Activated B cell treated with CpG ODN at 0.5 μM for 24 hours (primary cell): Measurements from ENCODE around the gene NPRL2. TPM values are rescaled to one million over a fixed set of nuclear protein-coding genes. Genes with fewer than 3 reads are reported as not detected.
"Not testable (repeated sequence)": the region's sequence is repeated elsewhere in the genome, so short reads cannot be mapped to it uniquely, and the experiment has no call there.

Source experiments
- ATAC-seq: fragments of 200-7000 bp; cut with Tn5 transposase; one replicate; pipeline ENCODE4 v1.10.0; 2021; ENCODE audit warnings: low read depth, mild to moderate bottlenecking, moderate library complexity
- CTCF ChIA-PET: fragments of 350-600 bp; sonication (Branson Sonifier 250); formaldehyde crosslinking; loops from one replicate; lab custom pipeline; 2021; ENCODE audit warnings: antibody characterized with exemption; lab: Charles Lee
- POLR2A ChIA-PET: fragments of 350-600 bp; sonication (Branson Sonifier 250); formaldehyde crosslinking; loops from one replicate; lab custom pipeline; 2021; ENCODE audit warnings: antibody characterized with exemption; lab: Charles Lee
- DNase-seq: peaks from one replicate; pipeline ENCODE4 v3.0.0; 2022
- H3K27ac Mint-ChIP-seq: one replicate; pipeline ENCODE4 v1.8.0; 2020; ENCODE audit warnings: mixed read lengths
- H3K27me3 Mint-ChIP-seq: one replicate; pipeline ENCODE4 v1.8.0; 2021; ENCODE audit warnings: mixed read lengths
- H3K36me3 Mint-ChIP-seq: one replicate; pipeline ENCODE4 v1.8.0; 2021; ENCODE audit warnings: low read depth, mixed read lengths
- H3K4me1 Mint-ChIP-seq: one replicate; pipeline ENCODE4 v1.8.0; 2021; ENCODE audit warnings: mixed read lengths
- H3K4me3 Mint-ChIP-seq: one replicate; pipeline ENCODE4 v1.8.0; 2020; ENCODE audit warnings: mild to moderate bottlenecking, mixed read lengths
- H3K9me3 Mint-ChIP-seq: one replicate; pipeline ENCODE4 v1.8.0; 2020; ENCODE audit warnings: mixed read lengths
- intact Hi-C: fragments of 100-400 bp; cut with micrococcal nuclease; formaldehyde crosslinking; loops from one replicate; pipeline ENCODE4 v1.15.1; 2024
- total RNA-seq: library from RNA; stranded (reverse); gene quantifications from 2 replicates; pipeline ENCODE4 v1.2.3, GENCODE V29; 2022
- TF ChIP-seq, protein P1 (sequence below): fragments of 200-600 bp; IDR thresholded peaks from one replicate; pipeline ENCODE4 v1.8.0; 2022; ENCODE audit warnings: antibody characterized with exemption, mild to moderate bottlenecking

The NPRL2 gene
- total RNA-seq, 1 donor from 2014 or later: 23.6 TPM

DNA sequence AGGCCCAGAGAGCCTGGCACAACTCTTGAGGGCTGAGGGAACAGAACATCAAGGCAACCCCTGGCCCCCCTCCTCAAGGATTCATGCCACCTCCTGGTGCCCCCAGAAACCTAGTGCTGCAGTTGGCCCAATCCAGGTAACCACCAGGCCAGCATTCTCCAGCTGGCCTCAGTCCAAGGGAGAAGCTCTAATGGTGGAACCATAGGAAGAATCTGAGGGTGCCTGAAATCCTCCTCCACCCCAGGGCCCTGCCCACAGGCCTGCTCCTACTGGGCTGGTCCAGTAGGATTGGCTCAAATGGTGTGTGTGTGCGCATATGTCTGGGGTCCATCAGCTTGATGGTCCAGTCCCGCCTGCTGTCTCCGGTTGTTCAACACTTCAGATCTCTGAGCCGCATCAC is 35.8 kb downstream of the NPRL2 start:
- Mint-ChIP-seq H3K4me1 (peaks cover 27% of the 10 kb centered on the region), H3K27ac (no peak overlapping the region), H3K36me3 (no peaks in the 10 kb centered on the region)

DNA sequence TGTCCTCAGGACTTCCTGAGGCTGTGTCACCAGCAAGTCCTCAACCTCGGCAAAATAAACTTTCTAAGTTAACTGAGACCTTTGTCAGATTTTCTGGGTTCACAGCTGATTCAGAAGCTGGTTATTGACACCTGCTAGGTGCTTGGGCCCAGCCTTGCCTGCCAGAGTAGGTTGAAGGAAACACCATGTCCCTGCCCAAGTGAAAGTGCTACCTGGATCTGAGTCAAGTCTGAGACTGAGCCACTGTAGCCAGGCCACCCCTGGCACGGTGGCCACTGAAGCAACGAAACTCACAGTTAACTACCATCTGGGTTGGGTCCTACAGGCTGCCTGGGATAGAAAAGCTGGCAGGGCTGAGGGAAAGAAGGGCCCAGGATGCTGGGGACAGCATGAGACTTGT is 36.2 kb downstream of the NPRL2 start:
- Mint-ChIP-seq H3K27ac (peak overlapping the region; percentile 11), H3K27me3 (no peaks in the 10 kb centered on the region), H3K4me1 (peaks cover 23% of the 10 kb centered on the region), H3K4me3 (no peak overlapping the region), H3K36me3 (no peaks in the 10 kb centered on the region), H3K9me3 (no peaks in the 10 kb centered on the region)
- ChIA-PET POLR2A (interaction anchor here (0.9 kb wide), 1 partner anchor 8 kb away, joined by 3 read pairs; no protein-coding TSS in a partner anchor), CTCF (interaction anchor here (1.1 kb wide), 1 partner anchor 15 kb away, joined by 3 read pairs; the partner anchor contains the start of genes HYAL3 and NAA80)
- intact Hi-C loops: no loop called here
- TF ChIP-seq, protein P1, sequence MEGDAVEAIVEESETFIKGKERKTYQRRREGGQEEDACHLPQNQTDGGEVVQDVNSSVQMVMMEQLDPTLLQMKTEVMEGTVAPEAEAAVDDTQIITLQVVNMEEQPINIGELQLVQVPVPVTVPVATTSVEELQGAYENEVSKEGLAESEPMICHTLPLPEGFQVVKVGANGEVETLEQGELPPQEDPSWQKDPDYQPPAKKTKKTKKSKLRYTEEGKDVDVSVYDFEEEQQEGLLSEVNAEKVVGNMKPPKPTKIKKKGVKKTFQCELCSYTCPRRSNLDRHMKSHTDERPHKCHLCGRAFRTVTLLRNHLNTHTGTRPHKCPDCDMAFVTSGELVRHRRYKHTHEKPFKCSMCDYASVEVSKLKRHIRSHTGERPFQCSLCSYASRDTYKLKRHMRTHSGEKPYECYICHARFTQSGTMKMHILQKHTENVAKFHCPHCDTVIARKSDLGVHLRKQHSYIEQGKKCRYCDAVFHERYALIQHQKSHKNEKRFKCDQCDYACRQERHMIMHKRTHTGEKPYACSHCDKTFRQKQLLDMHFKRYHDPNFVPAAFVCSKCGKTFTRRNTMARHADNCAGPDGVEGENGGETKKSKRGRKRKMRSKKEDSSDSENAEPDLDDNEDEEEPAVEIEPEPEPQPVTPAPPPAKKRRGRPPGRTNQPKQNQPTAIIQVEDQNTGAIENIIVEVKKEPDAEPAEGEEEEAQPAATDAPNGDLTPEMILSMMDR: no peak
- ATAC-seq (no peak), DNase-seq (no peak)

More for the DNA sequence above, 35.8 kb downstream of the NPRL2 start:
- H3K27me3 Mint-ChIP-seq: no peaks in the 10 kb centered on the region
- TF ChIP-seq, protein P1: no peak
- POLR2A ChIA-PET: interaction anchor here (0.9 kb wide), 1 partner anchor 9 kb away, joined by 3 read pairs; no protein-coding TSS in a partner anchor
- no peak for DNase-seq
- no peak for ATAC-seq
- CTCF ChIA-PET: interaction anchor here (1.1 kb wide), 1 partner anchor 16 kb away, joined by 3 read pairs; the partner anchor contains the start of genes HYAL3 and NAA80
- intact Hi-C loops: no loop called here
- no peaks in the 10 kb centered on the region for H3K9me3 Mint-ChIP-seq
- H3K4me3 Mint-ChIP-seq: no peak overlapping the region

DNA sequence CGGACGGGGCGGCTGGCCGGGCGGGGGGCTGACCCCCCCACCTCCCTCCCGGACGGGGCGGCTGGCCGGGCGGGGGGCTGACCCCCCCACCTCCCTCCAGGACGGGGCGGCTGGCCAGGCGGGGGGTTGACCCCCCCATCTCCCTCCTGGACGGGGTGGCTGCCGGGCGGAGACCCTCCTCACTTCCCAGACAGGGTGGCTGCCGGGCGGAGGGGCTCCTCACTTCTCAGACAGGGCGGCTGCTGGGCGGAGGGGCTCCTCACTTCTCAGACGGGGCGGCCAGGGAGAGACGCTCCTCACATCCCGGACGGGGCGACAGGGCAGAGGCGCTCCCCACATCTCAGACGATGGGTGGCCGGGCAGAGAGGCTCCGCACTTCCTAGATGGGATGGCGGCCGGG is 38.5 kb downstream of the NPRL2 start:
- H3K27ac Mint-ChIP-seq, intact Hi-C loops, H3K4me3 Mint-ChIP-seq, ATAC-seq, CTCF ChIA-PET, H3K36me3 Mint-ChIP-seq, H3K9me3 Mint-ChIP-seq, H3K27me3 Mint-ChIP-seq, POLR2A ChIA-PET, DNase-seq: not testable (repeated sequence)
- peaks cover 11% of the 10 kb centered on the region for H3K4me1 Mint-ChIP-seq

DNA sequence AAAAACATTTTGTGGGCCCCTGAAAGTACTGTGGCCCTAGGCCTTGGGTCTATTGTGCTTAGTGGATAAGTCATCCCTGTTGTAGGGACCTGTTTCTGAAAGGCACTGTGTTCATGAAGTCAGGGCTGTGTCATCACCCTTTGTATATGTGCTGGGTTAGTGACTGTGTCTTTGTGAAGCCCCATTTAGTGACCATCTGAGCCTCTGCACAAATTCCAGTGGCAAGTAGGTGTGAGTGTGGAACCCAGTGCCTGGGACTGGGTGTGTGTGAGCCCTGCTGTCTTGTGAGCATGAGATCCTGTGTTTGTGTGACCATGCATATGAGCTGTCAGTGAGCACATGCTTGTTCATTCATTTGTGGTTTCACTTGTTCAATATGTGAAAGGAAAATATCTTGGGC is 46.0 kb downstream of the NPRL2 start:
- ATAC-seq (no peak), DNase-seq (no peak)
- Mint-ChIP-seq H3K9me3 (no peaks in the 10 kb centered on the region), H3K36me3 (no peaks in the 10 kb centered on the region), H3K27me3 (no peaks in the 10 kb centered on the region), H3K4me1 (peaks cover 14% of the 10 kb centered on the region), H3K27ac (no peak overlapping the region), H3K4me3 (no peak overlapping the region)
- TF ChIP-seq, protein P1: no peak
- ChIA-PET POLR2A (no interaction called here), CTCF (no interaction called here)
- intact Hi-C loops: no loop called here

DNA sequence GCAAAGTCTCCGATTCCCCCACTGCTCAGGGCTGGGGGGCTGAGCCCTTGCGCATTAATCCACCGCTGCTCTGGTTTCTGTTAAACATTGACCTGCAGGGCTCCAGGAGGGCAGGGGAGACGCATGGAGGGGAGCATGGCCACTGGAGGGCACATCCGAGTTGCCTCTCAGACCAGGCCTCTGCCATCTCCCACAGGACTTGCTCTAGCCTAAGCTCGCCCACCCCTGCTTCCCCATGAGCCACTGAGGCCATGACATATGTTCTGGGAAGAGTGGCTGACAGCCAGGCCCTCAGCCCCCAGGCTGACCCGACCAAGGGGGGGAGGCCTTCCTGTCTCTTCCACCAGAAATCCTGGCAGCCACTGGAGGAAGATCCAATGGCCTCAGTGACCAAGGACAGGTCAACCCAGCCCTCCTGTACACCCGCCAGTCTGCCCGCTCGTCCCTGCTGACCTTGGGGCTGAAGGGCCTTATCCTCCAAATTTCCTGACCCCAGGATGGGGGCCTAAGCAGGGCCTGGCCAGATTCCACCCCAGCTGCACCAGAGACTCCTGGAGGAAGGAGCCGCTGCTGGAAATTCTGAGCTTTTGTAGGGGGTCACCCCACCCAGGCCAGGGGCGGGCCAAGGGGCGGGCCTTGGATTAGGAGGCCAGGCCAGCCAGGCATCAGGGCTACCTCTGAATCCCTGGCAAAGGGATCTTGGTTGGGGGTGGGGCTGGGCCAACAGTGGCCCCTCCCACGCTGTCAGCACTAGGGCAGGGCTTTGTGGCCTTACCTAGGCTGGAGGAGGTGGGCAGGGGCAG is 47.4 kb downstream of the NPRL2 start, which contains the start of gene HYAL1:
HYAL1 (minus strand) TSS at position 562 of the 803 bp plus-strand sequence. CDS start 618 bp downstream, outside the sequence.
- intact Hi-C loops: no loop called here
- peaks cover 25% of the 10 kb centered on the region for H3K4me1 Mint-ChIP-seq
- TF ChIP-seq, protein P1: no peak
- no peak for ATAC-seq
- ChIA-PET POLR2A (no interaction called here), CTCF (no interaction called here)
- H3K27ac Mint-ChIP-seq: no peak within 1 kb of the TSS
- peaks cover 4% of the 10 kb centered on the region for H3K36me3 Mint-ChIP-seq
- no peak within 1 kb of the TSS for H3K4me3 Mint-ChIP-seq
- no peaks in the 10 kb centered on the region for H3K27me3 Mint-ChIP-seq
- no peak for DNase-seq
- no peaks in the 10 kb centered on the region for H3K9me3 Mint-ChIP-seq
